Vagina (tissue), 2 donors: ENCODE results near the gene SCARB1.

Source experiments
- CTCF ChIP-seq, 3 experiments: fragments of 450-650 bp in 2 of 3; fragments of 200-600 bp in 1 of 3; sonication (generic) in 1 of 3; IDR thresholded peaks; one replicate each; pipeline ENCODE4 v1.5.1; 2017 to 2019; ENCODE audit warnings: antibody characterized with exemption in 3 of 3, mild to moderate bottlenecking in 2 of 3, moderate library complexity in 2 of 3
- POLR2A ChIP-seq, 2 donors: fragments of 450-650 bp; IDR thresholded peaks; one replicate each; pipeline ENCODE4 v1.6.1; 2017; ENCODE audit warnings: antibody characterized with exemption in 2 of 2, mild to moderate bottlenecking in 2 of 2, moderate library complexity in 2 of 2

- TF ChIP-seq CTCF (IDR thresholded peaks at IDR 0.05), result no peak
- no peak for TF ChIP-seq POLR2A (IDR thresholded peaks at IDR 0.05)
Measured at GRCh38 chr12:124814741-124815613, 48.7 kb downstream of the SCARB1 start.
